Left ventricle myocardium inferior (tissue), 1 donor: Measurements from ENCODE around the gene LMF1. TPM values are rescaled to one million over a fixed set of nuclear protein-coding genes. Genes with fewer than 3 reads are reported as not detected.

Experiments used
- DNase-seq: peaks from one replicate; pipeline ENCODE4 v3.0.0-alpha.2; 2020
- H3K27ac ChIP-seq: fragments of 200-600 bp; replicated peaks from 2 replicates; pipeline ENCODE4 v1.8.0; 2021
- H3K27me3 ChIP-seq: fragments of 200-600 bp; 2 replicates; pipeline ENCODE4 v1.8.0; 2021; ENCODE audit warnings: low read depth
- H3K36me3 ChIP-seq: fragments of 200-600 bp; 2 replicates; pipeline ENCODE4 v1.8.0; 2021
- H3K4me1 ChIP-seq: fragments of 200-600 bp; 2 replicates; pipeline ENCODE4 v1.8.0; 2021
- H3K4me3 ChIP-seq: fragments of 200-600 bp; 2 replicates; pipeline ENCODE4 v1.8.0; 2021; ENCODE audit warnings: mild to moderate bottlenecking, moderate library complexity
- H3K9me3 ChIP-seq: fragments of 200-600 bp; replicated peaks from 2 replicates; pipeline ENCODE4 v1.8.0; 2021
- intact Hi-C: fragments of 100-400 bp; cut with micrococcal nuclease; formaldehyde crosslinking; loops from one replicate; pipeline ENCODE4 v1.11.0; 2022
- total RNA-seq: library from RNA; stranded (reverse); fragmentation: NEBNext Ultra II Directional; extraction: Animal tissue kit (Norgen Biotek cat#: 25700); gene quantifications from one replicate; pipeline ENCODE4 v1.2.1, GENCODE V29; 2021
- TF ChIP-seq, protein P1 (sequence below): fragments of 200-600 bp; IDR thresholded peaks from 2 replicates; pipeline ENCODE4 v1.8.0; 2021; ENCODE audit warnings: antibody characterized with exemption, mild to moderate bottlenecking, borderline replicate concordance
- donor health status: DM: no; HTN: yes; CAD: no; lungs with severe emphysema.

LMF1 gene
- total RNA-seq, 1 donor from 2014 or later = 6.6 TPM

DNA sequence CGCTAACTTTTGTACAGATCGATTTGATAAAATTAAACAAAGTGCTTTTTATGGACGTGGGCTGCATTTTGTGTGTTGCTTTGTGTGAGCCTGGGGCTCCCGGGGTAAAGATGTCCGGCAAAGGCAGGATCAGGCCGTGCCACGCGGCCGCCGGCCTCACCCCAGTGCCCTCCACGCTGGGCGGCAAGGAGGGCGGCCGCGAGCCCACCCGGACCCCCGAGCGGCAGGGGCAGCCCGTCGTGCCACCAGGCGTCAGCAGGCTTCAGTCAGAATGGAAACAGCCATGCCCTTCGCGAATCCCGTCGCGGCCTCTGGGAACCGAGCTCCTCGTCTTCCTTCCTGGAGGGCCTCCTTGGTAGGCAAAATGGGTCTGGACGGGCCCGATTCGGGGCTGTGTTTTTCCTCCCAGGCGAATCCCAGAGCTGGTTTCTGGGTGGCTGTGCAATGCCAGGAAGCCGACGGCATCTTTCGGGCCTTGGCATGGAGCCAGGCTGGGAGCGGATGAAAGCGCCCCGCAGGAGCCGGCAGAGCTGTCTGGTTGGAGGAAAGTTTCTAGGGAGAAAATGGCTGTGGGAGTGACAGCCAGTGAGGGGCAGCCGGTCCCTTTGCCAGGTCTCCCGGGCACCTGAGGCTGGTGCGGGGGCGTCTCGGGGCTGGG, 16.3 kb upstream of the LMF1 start:
- Histone ChIP-seq H3K9me3 (no peaks in the 10 kb centered on the region), H3K27me3 (peaks cover 95% of the 10 kb centered on the region), H3K27ac (no peak overlapping the region), H3K36me3 (no peaks in the 10 kb centered on the region), H3K4me3 (no peak overlapping the region), H3K4me1 (peaks cover 16% of the 10 kb centered on the region)
- DNase-seq = no peak
- intact Hi-C loops = no loop called here
- TF ChIP-seq, protein P1, sequence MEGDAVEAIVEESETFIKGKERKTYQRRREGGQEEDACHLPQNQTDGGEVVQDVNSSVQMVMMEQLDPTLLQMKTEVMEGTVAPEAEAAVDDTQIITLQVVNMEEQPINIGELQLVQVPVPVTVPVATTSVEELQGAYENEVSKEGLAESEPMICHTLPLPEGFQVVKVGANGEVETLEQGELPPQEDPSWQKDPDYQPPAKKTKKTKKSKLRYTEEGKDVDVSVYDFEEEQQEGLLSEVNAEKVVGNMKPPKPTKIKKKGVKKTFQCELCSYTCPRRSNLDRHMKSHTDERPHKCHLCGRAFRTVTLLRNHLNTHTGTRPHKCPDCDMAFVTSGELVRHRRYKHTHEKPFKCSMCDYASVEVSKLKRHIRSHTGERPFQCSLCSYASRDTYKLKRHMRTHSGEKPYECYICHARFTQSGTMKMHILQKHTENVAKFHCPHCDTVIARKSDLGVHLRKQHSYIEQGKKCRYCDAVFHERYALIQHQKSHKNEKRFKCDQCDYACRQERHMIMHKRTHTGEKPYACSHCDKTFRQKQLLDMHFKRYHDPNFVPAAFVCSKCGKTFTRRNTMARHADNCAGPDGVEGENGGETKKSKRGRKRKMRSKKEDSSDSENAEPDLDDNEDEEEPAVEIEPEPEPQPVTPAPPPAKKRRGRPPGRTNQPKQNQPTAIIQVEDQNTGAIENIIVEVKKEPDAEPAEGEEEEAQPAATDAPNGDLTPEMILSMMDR = no peak

DNA sequence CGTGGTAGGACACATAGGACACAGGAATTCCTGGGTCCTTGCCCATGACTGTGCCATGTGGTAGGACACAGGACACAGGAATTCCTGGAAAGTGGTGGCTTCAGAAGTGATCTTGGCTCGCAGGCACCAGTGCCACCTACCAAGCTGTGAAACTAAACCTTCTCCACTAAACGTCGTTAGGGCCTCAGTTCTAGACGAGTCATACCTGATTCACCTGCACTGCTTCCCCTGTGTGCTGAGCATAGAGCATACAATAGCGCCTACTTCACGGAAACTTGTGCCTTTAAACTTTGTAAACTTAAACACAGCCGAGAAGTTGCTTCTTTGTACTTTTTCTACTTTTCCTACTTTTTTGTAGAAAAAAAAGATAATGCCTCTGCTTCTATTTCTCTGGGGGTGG, 15.6 kb upstream of the LMF1 start:
- peaks cover 98% of the 10 kb centered on the region for H3K27me3 ChIP-seq
- intact Hi-C loops = no loop called here
- peaks cover 18% of the 10 kb centered on the region for H3K4me1 ChIP-seq
- H3K4me3 ChIP-seq = no peak overlapping the region
- no peaks in the 10 kb centered on the region for H3K36me3 ChIP-seq
- DNase-seq = no peak
- no peak overlapping the region for H3K27ac ChIP-seq
- no peaks in the 10 kb centered on the region for H3K9me3 ChIP-seq
- TF ChIP-seq, protein P1 = no peak

DNA sequence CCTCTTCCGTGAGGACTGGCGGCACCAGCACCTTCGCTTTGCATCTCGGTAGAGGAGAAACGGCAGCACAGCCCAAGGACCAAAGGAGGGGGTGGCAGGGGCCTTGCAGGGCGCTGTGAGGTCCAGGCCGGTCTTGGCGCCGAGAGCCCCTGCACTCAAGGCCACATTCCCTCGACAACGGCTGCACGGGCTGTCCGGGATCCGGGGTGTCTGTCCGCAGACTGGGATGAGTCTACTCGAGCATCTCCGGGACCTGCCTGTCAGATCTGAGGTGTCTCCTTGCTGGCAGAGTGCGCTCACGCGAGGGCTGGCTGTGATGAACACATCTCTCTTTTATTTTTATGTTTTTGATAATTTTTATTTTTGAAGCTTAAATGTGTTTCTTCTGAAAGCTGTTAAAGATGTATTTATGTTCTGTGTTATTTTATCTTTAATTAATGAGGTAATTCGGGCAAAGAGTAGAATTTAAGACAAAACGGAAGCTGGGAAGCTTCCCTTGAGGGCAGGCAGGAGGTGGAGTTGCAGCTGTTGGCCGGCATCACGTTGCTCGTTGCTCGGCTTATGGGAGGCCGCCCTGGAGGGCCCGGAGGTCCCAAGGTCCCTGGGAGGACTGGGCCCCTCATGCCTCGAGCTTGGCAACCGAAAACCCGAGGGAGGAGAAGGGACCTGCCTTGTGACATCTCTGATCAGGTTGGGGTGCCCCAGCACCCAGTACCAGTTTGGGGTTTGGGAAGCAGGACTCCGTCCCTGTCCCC, 15.0 kb upstream of the LMF1 start:
- Histone ChIP-seq H3K4me3 (no peak overlapping the region), H3K4me1 (peaks cover 21% of the 10 kb centered on the region), H3K27me3 (peaks cover 98% of the 10 kb centered on the region), H3K27ac (no peak overlapping the region), H3K9me3 (no peaks in the 10 kb centered on the region), H3K36me3 (no peaks in the 10 kb centered on the region)
- TF ChIP-seq, protein P1 = no peak
- intact Hi-C loops = no loop called here
- DNase-seq = no peak

DNA sequence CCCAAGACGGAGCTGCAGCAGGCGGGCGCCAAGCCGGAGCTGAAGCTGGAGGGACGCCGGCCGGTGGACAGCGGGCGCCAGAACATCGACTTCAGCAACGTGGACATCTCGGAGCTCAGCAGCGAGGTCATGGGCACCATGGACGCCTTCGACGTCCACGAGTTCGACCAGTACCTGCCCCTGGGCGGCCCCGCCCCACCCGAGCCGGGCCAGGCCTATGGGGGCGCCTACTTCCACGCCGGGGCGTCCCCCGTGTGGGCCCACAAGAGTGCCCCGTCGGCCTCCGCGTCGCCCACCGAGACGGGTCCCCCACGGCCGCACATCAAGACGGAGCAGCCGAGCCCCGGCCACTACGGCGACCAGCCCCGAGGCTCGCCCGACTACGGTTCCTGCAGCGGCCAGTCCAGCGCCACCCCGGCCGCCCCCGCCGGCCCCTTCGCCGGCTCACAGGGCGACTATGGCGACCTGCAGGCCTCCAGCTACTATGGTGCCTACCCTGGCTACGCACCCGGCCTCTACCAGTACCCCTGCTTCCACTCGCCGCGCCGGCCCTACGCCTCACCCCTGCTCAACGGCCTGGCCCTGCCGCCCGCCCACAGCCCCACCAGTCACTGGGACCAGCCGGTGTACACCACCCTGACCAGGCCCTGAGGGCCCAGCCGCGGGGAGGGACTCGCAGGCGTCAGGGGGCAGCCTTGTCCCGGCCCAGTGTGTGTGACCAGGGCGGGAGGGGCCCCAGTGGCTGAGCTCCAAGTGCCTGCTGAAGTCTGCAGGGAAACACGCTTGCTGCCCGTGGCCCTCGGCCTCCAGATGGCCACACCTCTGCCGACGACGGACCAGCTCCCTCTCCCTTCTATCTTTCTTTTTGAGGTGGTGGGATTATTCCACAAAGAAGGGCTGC, 14.2 kb upstream of the LMF1 start:
- Histone ChIP-seq H3K27me3 (peaks cover 98% of the 10 kb centered on the region), H3K27ac (no peak overlapping the region), H3K4me3 (no peak overlapping the region), H3K9me3 (no peaks in the 10 kb centered on the region), H3K36me3 (no peaks in the 10 kb centered on the region), H3K4me1 (peaks cover 29% of the 10 kb centered on the region)
- intact Hi-C loops = no loop called here
- no peak for DNase-seq
- TF ChIP-seq, protein P1 = no peak

DNA sequence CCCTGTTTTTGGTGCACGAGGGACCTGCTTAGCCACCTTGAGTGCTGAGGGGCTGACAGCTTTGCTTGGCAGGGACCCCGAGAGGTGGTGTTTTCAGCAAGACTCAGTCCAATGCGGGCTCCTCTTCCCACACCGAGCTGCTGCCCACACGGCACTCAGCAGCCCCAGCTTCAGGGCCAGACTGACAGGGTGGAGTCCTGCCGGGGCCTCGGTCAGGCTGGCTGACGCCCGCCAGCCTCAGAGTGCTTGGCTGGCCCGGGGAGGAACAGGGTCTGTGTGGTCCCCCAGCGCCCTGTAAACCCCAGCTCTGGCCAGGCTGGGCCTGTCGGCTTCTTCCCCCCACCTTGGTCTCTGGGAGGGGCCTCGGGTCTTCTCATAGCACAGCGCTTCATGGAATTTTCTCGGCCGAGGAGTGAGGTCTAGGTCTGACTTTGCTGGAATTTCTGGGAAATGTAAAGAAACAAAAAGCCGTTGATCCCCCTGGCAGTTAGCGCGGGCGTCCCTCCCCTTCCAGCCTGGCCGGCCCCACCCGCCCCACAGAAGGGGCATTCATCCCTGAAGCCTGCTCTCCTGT, 13.4 kb upstream of the LMF1 start:
- H3K27ac ChIP-seq = no peak overlapping the region
- H3K36me3 ChIP-seq = no peaks in the 10 kb centered on the region
- H3K9me3 ChIP-seq = no peaks in the 10 kb centered on the region
- intact Hi-C loops = no loop called here
- TF ChIP-seq, protein P1 = no peak
- H3K4me1 ChIP-seq = peaks cover 33% of the 10 kb centered on the region
- H3K27me3 ChIP-seq = peaks cover 98% of the 10 kb centered on the region
- DNase-seq = no peak
- H3K4me3 ChIP-seq = no peak overlapping the region
